ENCODE measurements around the gene ACTRT3. TPM values are rescaled to one million over a fixed set of nuclear protein-coding genes. Genes with fewer than 3 reads are reported as not detected.

The ACTRT3 gene
- total and polyA plus RNA-seq, 2 of the 13 experiments (the other 11 are each of a cell fraction or from before 2014, with no cell fraction given) = 0.42 to 0.97 TPM

DNA sequence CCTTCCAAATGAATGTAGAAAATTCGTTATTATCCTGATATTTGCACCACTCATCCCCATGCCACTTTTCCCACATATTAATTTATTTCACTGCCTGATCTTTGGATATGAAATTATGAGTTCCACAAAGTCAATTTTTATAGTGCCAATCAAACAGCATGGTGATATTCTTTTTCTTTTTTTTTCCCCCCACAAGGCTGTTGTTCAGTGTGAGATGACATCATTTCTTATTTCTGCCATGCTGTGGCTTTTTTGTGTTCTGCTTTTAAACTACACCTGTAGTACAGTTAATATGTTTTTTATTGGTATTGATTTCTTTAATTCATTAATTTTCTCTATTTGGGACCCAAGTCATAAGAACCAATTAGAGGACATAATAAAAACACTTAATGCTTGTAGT, 18.4 kb upstream of the ACTRT3 start:
- no peak for TF ChIP-seq SNAPC2 (CRISPR knock-in tag; IDR thresholded peaks at IDR 0.05)
- TF ChIP-seq ATF7 (IDR thresholded peaks at IDR 0.05) = peak; percentile 78
- no peak for TF ChIP-seq ATF7 (CRISPR knock-in tag; IDR thresholded peaks at IDR 0.05)
- Histone ChIP-seq H3K79me2 (ENCODE audit: insufficient read depth, low read length) (no peaks in the 10 kb centered on the region), H3K4me2 (ENCODE audit: low read depth, low read length) (no peak overlapping the region), H3K4me3 (replicated peaks in 1 of 3; ENCODE audit: insufficient read depth in 1 of 3, low read depth in 2 of 3, low read length in 3 of 3) (no peak overlapping the region), H4K20me1 (ENCODE audit: insufficient read depth, low read length) (no peaks in the 10 kb centered on the region), H3K27me3 (ENCODE audit: control insufficient read depth in 1 of 2, insufficient read depth in 2 of 2, low read length in 2 of 2) (no peaks in the 10 kb centered on the region), H3K9me3 (ENCODE audit: low read length) (no peaks in the 10 kb centered on the region), H3K9ac (ENCODE audit: insufficient read depth, low read depth, low read length) (no peak overlapping the region), H3K4me1 (ENCODE audit: insufficient read depth, low read length) (no peaks in the 10 kb centered on the region), H3K36me3 (replicated peaks in 1 of 2; ENCODE audit: control insufficient read depth in 1 of 2, insufficient read depth in 2 of 2, low read length in 2 of 2) (peaks cover 0 to 25% of the 10 kb centered on the region in 2 experiments; a peak in 4 of 5 replicates), H2AFZ (ENCODE audit: low read length) (no peak overlapping the region), H3K27ac (ENCODE audit: extremely low read length, insufficient read depth, low read length) (no peak overlapping the region)
- 88% methylated on average over 1 of the region's 1 CpG for WGBS (ENCODE audit: low lambda C conversion rate)
- no peak for FAIRE-seq
- no peak for ATAC-seq
- POLR2A ChIA-PET = no interaction called here
- DNase-seq (ENCODE audit: low spot score) = no peak
- BruUV-seq (replicated peaks) = no TSS peak
- in situ Hi-C loops (cut with HindIII; ENCODE audit: extremely low pct_ligation_motif_present, low pct_unique_long_range_greater_than_20kb) = no loop called here
- CTCF ChIA-PET (ENCODE audit: low intra/inter-chr PET ratio, low total read pairs) = no interaction called here
- intact Hi-C loops (cut with micrococcal nuclease; ENCODE audit: unreplicated experiment) = no loop called here

DNA sequence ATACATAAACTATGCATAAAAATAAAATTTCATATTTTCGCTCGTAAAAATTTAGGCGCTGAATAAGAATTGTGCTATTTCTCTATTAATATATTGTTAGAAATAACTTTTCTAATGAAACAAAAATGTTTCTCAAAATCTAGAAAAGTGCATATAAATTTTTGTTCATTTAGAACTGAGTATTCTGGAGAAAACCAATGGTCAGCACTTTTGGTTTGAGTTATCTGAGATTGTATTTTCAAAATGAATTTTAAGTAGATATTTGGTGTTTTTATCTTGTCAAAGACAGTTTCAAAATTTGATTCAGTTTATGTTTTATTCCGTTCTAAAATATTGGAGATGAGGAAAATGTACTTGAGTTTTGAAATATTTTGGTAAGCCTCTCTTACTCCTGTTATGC, 17.8 kb upstream of the ACTRT3 start:
- H4K20me1 ChIP-seq (ENCODE audit: insufficient read depth, low read length) = no peaks in the 10 kb centered on the region
- H3K9me3 ChIP-seq (ENCODE audit: low read length) = no peaks in the 10 kb centered on the region
- H3K4me1 ChIP-seq (ENCODE audit: insufficient read depth, low read length) = no peaks in the 10 kb centered on the region
- H3K79me2 ChIP-seq (ENCODE audit: insufficient read depth, low read length) = no peaks in the 10 kb centered on the region
- H3K9ac ChIP-seq (ENCODE audit: insufficient read depth, low read depth, low read length) = no peak overlapping the region
- no peak overlapping the region for H3K4me2 ChIP-seq (ENCODE audit: low read depth, low read length)
- ChIA-PET POLR2A (no interaction called here), CTCF (ENCODE audit: low intra/inter-chr PET ratio, low total read pairs) (no interaction called here)
- no peak overlapping the region for H2AFZ ChIP-seq (ENCODE audit: low read length)
- H3K36me3 ChIP-seq (replicated peaks in 1 of 2; ENCODE audit: control insufficient read depth in 1 of 2, insufficient read depth in 2 of 2, low read length in 2 of 2) = peaks cover 0 to 27% of the 10 kb centered on the region in 2 experiments; a peak in 4 of 5 replicates
- intact Hi-C loops (cut with micrococcal nuclease; ENCODE audit: unreplicated experiment) (no loop called here), in situ Hi-C loops (cut with HindIII; ENCODE audit: extremely low pct_ligation_motif_present, low pct_unique_long_range_greater_than_20kb) (no loop called here)
- no TSS peak for BruUV-seq (replicated peaks)
- H3K27ac ChIP-seq (ENCODE audit: extremely low read length, insufficient read depth, low read length) = no peak overlapping the region
- ATAC-seq (no peak), DNase-seq (ENCODE audit: low spot score) (no peak), FAIRE-seq (no peak)
- H3K27me3 ChIP-seq (ENCODE audit: control insufficient read depth in 1 of 2, insufficient read depth in 2 of 2, low read length in 2 of 2) = no peaks in the 10 kb centered on the region
- TF ChIP-seq ZMYM2 (CRISPR knock-in tag; IDR thresholded peaks at IDR 0.05) (no peak), CEBPG (CRISPR knock-in tag; IDR thresholded peaks at IDR 0.05) (no peak), ZNF672 (CRISPR knock-in tag; IDR thresholded peaks at IDR 0.05) (no peak), XRCC5 (optimal IDR thresholded peaks at IDR 0.05; ENCODE audit: low read length) (no peak), ZNF747 (CRISPR knock-in tag; IDR thresholded peaks at IDR 0.05; ENCODE audit: borderline replicate concordance) (no peak), MAFK (conservative IDR thresholded peaks at IDR 0.05 in 1 of 2, IDR thresholded peaks at IDR 0.05 in 1 of 2; ENCODE audit: low read length in 2 of 2) (peak; percentile 59 to 84; a peak in 3 of 4 replicates), MAFF (IDR thresholded peaks at IDR 0.05; ENCODE audit: low read depth, low read length) (peak; percentile 67; the same call in 1 of the 2 replicates), AGO1 (IDR thresholded peaks at IDR 0.05; ENCODE audit: low read depth, low read length, poor library complexity, severe bottlenecking) (no peak)
- no peak overlapping the region for H3K4me3 ChIP-seq (replicated peaks in 1 of 3; ENCODE audit: insufficient read depth in 1 of 3, low read depth in 2 of 3, low read length in 3 of 3)
- 96% methylated on average over 4 of the region's 4 CpGs for WGBS (ENCODE audit: low lambda C conversion rate)
